ENCODE results near the gene SLC36A1.

GRCh38 chr5:151474799-151475198 is 27.4 kb downstream of the SLC36A1 start:
- no peak for TF ChIP-seq CTCF (IDR thresholded peaks at IDR 0.05)
- no peak for TF ChIP-seq POLR2A (IDR thresholded peaks at IDR 0.05)
- TF ChIP-seq EP300 (IDR thresholded peaks at IDR 0.05), result no peak

All from ovary (tissue), 3 donors.